Measurements from ENCODE around the gene SPRED1. TPM values are rescaled to one million over a fixed set of nuclear protein-coding genes. Genes with fewer than 3 reads are reported as not detected.

The SPRED1 gene
- total RNA-seq, 1 donor from 2014 or later, result 33.7 TPM

GRCh38 chr15:38323895-38324294 lies 71.3 kb downstream of the SPRED1 start:
- Mint-ChIP-seq H3K4me1 (ENCODE audit: unreplicated experiment) (peaks cover 4% of the 10 kb centered on the region), H3K27me3 (ENCODE audit: unreplicated experiment) (no peaks in the 10 kb centered on the region), H3K9me3 (ENCODE audit: unreplicated experiment) (no peaks in the 10 kb centered on the region), H3K27ac (ENCODE audit: unreplicated experiment) (no peak overlapping the region), H3K4me3 (ENCODE audit: unreplicated experiment) (no peak overlapping the region), H3K36me3 (ENCODE audit: unreplicated experiment) (peaks cover 43% of the 10 kb centered on the region)
- DNase-seq (ENCODE audit: extremely low spot score, unreplicated experiment), result no peak
- TF ChIP-seq CTCF (IDR thresholded peaks at IDR 0.05), result no peak

- peaks cover 4% of the 10 kb centered on the region for H3K4me1 Mint-ChIP-seq (ENCODE audit: unreplicated experiment)
- no peaks in the 10 kb centered on the region for H3K27me3 Mint-ChIP-seq (ENCODE audit: unreplicated experiment)
- no peaks in the 10 kb centered on the region for H3K9me3 Mint-ChIP-seq (ENCODE audit: unreplicated experiment)
- no peak for TF ChIP-seq CTCF (IDR thresholded peaks at IDR 0.05)
- H3K4me3 Mint-ChIP-seq (ENCODE audit: unreplicated experiment), result no peak overlapping the region
- H3K36me3 Mint-ChIP-seq (ENCODE audit: unreplicated experiment), result peaks cover 46% of the 10 kb centered on the region
- H3K27ac Mint-ChIP-seq (ENCODE audit: unreplicated experiment), result no peak overlapping the region
- no peak for DNase-seq (ENCODE audit: extremely low spot score, unreplicated experiment)
Measured at GRCh38 chr15:38324939-38325647, 72.5 kb downstream of the SPRED1 start.

GRCh38 chr15:38325648-38325990 lies 73.0 kb downstream of the SPRED1 start:
- H3K27me3 Mint-ChIP-seq (ENCODE audit: unreplicated experiment), result no peaks in the 10 kb centered on the region
- H3K27ac Mint-ChIP-seq (ENCODE audit: unreplicated experiment), result no peak overlapping the region
- no peak for DNase-seq (ENCODE audit: extremely low spot score, unreplicated experiment)
- H3K36me3 Mint-ChIP-seq (ENCODE audit: unreplicated experiment), result peaks cover 43% of the 10 kb centered on the region
- no peak overlapping the region for H3K4me3 Mint-ChIP-seq (ENCODE audit: unreplicated experiment)
- H3K4me1 Mint-ChIP-seq (ENCODE audit: unreplicated experiment), result peaks cover 1% of the 10 kb centered on the region
- TF ChIP-seq CTCF (IDR thresholded peaks at IDR 0.05), result no peak
- no peaks in the 10 kb centered on the region for H3K9me3 Mint-ChIP-seq (ENCODE audit: unreplicated experiment)

- H3K27ac Mint-ChIP-seq (ENCODE audit: unreplicated experiment), result no peak overlapping the region
- DNase-seq (ENCODE audit: extremely low spot score, unreplicated experiment), result no peak
- H3K4me3 Mint-ChIP-seq (ENCODE audit: unreplicated experiment), result no peak overlapping the region
- TF ChIP-seq CTCF (IDR thresholded peaks at IDR 0.05), result no peak
- no peaks in the 10 kb centered on the region for H3K27me3 Mint-ChIP-seq (ENCODE audit: unreplicated experiment)
- no peaks in the 10 kb centered on the region for H3K4me1 Mint-ChIP-seq (ENCODE audit: unreplicated experiment)
- peaks cover 8% of the 10 kb centered on the region for H3K36me3 Mint-ChIP-seq (ENCODE audit: unreplicated experiment)
- H3K9me3 Mint-ChIP-seq (ENCODE audit: unreplicated experiment), result no peaks in the 10 kb centered on the region
Measured at GRCh38 chr15:38332711-38333110, 80.1 kb downstream of the SPRED1 start.

GRCh38 chr15:38335116-38335515 lies 82.5 kb downstream of the SPRED1 start:
- no peaks in the 10 kb centered on the region for H3K27me3 Mint-ChIP-seq (ENCODE audit: unreplicated experiment)
- DNase-seq (ENCODE audit: extremely low spot score, unreplicated experiment), result no peak
- peaks cover 5% of the 10 kb centered on the region for H3K36me3 Mint-ChIP-seq (ENCODE audit: unreplicated experiment)
- no peak overlapping the region for H3K27ac Mint-ChIP-seq (ENCODE audit: unreplicated experiment)
- H3K4me3 Mint-ChIP-seq (ENCODE audit: unreplicated experiment), result no peak overlapping the region
- no peak for TF ChIP-seq CTCF (IDR thresholded peaks at IDR 0.05)
- no peaks in the 10 kb centered on the region for H3K9me3 Mint-ChIP-seq (ENCODE audit: unreplicated experiment)
- H3K4me1 Mint-ChIP-seq (ENCODE audit: unreplicated experiment), result peaks cover 4% of the 10 kb centered on the region

Measured in osteocyte (in vitro differentiated cells).